Stimulated activated CD4-positive, alpha-beta T cell treated with anti-CD3 and anti-CD28 coated beads, Interleukin-4, amount 100 ng/mL, for 48 hours (primary cell): ENCODE measurements around the gene FUT6.
A peak's percentile ranks its signal among the peaks of the same experiment; 100 is the strongest.

Experiments
- DNase-seq, 2 donors: peaks; one replicate each; pipeline ENCODE4 v3.0.0-alpha.2; 2020; ENCODE audit warnings: low read depth in 2 of 2

FUT6 gene

GRCh38 chr19:5805462-5806132, 33.9 kb downstream of the FUT6 start:
- DNase-seq, result peak; percentile 44 to 54

GRCh38 chr19:5804516-5805461, 34.7 kb downstream of the FUT6 start, which contains the start of gene NRTN:
Gene NRTN, plus strand, starts transcription at chr19:5805067. Its CDS starts 19,099 bp downstream, at chr19:5824166.
- DNase-seq, result no peak

- peak; percentile 92 to 95 for DNase-seq
Observed at GRCh38 chr19:5803752-5804515, 35.6 kb downstream of the FUT6 start.

GRCh38 chr19:5803441-5803751, 36.1 kb downstream of the FUT6 start:
- no peak for DNase-seq

- no peak for DNase-seq
Observed at GRCh38 chr19:5801796-5802619, 37.5 kb downstream of the FUT6 start.

GRCh38 chr19:5800361-5801270, 38.9 kb downstream of the FUT6 start:
- DNase-seq, result no peak

- DNase-seq, result no peak
Observed at GRCh38 chr19:5799247-5800241, 40.0 kb downstream of the FUT6 start.

GRCh38 chr19:5798244-5798643, 41.3 kb downstream of the FUT6 start:
- DNase-seq, result no peak

GRCh38 chr19:5795382-5795919, 44.1 kb downstream of the FUT6 start:
- DNase-seq, result no peak

- DNase-seq, result no peak
Observed at GRCh38 chr19:5793188-5793587, 46.3 kb downstream of the FUT6 start.

- DNase-seq, result no peak
Observed at GRCh38 chr19:5792224-5792623, 47.3 kb downstream of the FUT6 start.

GRCh38 chr19:5790559-5791520, 48.7 kb downstream of the FUT6 start, which contains the start of gene DUS3L:
Gene DUS3L, minus strand, starts transcription at chr19:5791163. Its CDS starts 22 bp downstream, at chr19:5791141.
- DNase-seq, result peak; percentile 95 to 96

- no peak for DNase-seq
Observed at GRCh38 chr19:5789886-5790558, 49.5 kb downstream of the FUT6 start.

- DNase-seq, result no peak
Observed at GRCh38 chr19:5789351-5789761, 50.1 kb downstream of the FUT6 start.

GRCh38 chr19:5788422-5788821, 51.1 kb downstream of the FUT6 start:
- no peak for DNase-seq

GRCh38 chr19:5787409-5788182, 51.9 kb downstream of the FUT6 start:
- DNase-seq, result no peak
